Sigmoid colon (tissue), 7 donors: ENCODE results near the gene COBL. TPM values are rescaled to one million over a fixed set of nuclear protein-coding genes. Genes with fewer than 3 reads are reported as not detected.

ENCODE experiments used
- DNase-seq: peaks from one replicate; pipeline ENCODE4 v3.0.0-alpha.2; 2019
- H3K27ac ChIP-seq, 4 donors: fragments of 200-600 bp; sonication (generic); one replicate each; pipeline ENCODE4 v1.5.1; 2016 to 2019; ENCODE audit warnings: mild to moderate bottlenecking in 1 of 4
- H3K27me3 ChIP-seq, 3 donors: fragments of 200-600 bp; sonication (generic); one replicate each; pipeline ENCODE4 v1.5.1; 2019; ENCODE audit warnings: mild to moderate bottlenecking in 1 of 3
- H3K36me3 ChIP-seq, 4 donors: fragments of 200-600 bp; sonication (generic); one replicate each; pipeline ENCODE4 v1.5.1; 2016 to 2019
- H3K4me1 ChIP-seq, 4 donors: fragments of 200-600 bp; sonication (generic); one replicate each; pipeline ENCODE4 v1.5.1; 2017 to 2019
- H3K4me3 ChIP-seq, 4 donors: fragments of 200-600 bp; sonication (generic); one replicate each; pipeline ENCODE4 v1.5.1; 2017 to 2019; ENCODE audit warnings: mild to moderate bottlenecking in 2 of 4, moderate library complexity in 1 of 4
- H3K9me3 ChIP-seq, 4 donors: fragments of 200-600 bp in 3 of 4; sonication (generic) in 3 of 4; one replicate each; pipeline versions ENCODE4 v1.5.1 to v1.6.1; 2013 to 2019
- EP300 ChIP-seq, 4 donors: sonication (generic); formaldehyde crosslinking; IDR thresholded peaks; one replicate each; pipeline ENCODE4 v1.6.1; 2017; ENCODE audit warnings: antibody characterized with exemption in 4 of 4
- POLR2A ChIP-seq, 2 donors: fragments of 450-650 bp; IDR thresholded peaks; one replicate each; pipeline ENCODE4 v1.6.1; 2016; ENCODE audit warnings: antibody characterized with exemption in 2 of 2, mild to moderate bottlenecking in 2 of 2, moderate library complexity in 2 of 2
- POLR2AphosphoS5 ChIP-seq, 4 donors: sonication (generic); formaldehyde crosslinking; IDR thresholded peaks; one replicate each; pipeline ENCODE4 v1.6.1; 2017; ENCODE audit warnings: antibody characterized with exemption in 4 of 4
- WGBS, 2 donors: extraction: QIAGEN DNeasy Blood & Tissue Kit; methylation state at CpG; one replicate each; pipeline ENCODE4 v1.1.7; 2013; 5-methylcytosine and 5-hydroxymethylcytosine counted together
- intact Hi-C: fragments of 100-400 bp; cut with DNase I; formaldehyde crosslinking; loops from one replicate; pipeline ENCODE4 v1.15.1; 2023
- polyA plus RNA-seq, 3 donors: library from polyadenylated mRNA; stranded (reverse); fragments of 200-250 nt; gene quantifications; one replicate each; pipeline ENCODE4 v1.2.3, GENCODE V29; 2013
- total RNA-seq, 4 donors: library from RNA; depleted of rRNA; stranded (reverse); fragments of >200 nt; gene quantifications; one replicate each; pipeline ENCODE4 v1.1.0, GENCODE V29; 2016
- TF ChIP-seq, protein P1 (sequence below), 4 experiments: fragments of 450-650 bp in 3 of 4; fragments of 200-600 bp in 1 of 4; IDR thresholded peaks; one replicate each; pipeline ENCODE4 v1.5.1; 2016 to 2019; ENCODE audit warnings: antibody characterized with exemption in 4 of 4, mild to moderate bottlenecking in 3 of 4, moderate library complexity in 2 of 4
- donor health status: healthy with polysubstance abuse.
- donor health status: Bipolar disorder and iron deficiency.
- donor health status: healthy.

Gene COBL
- 1 to 10 TPM; 3.0 to 10.0 (median 6.1) TPM for total RNA-seq
- 10 to 100 TPM; 12.6 to 27.6 (median 27.3) TPM for polyA plus RNA-seq

GRCh38 chr7:51316666-51317581 lies at the start of gene COBL:
COBL (minus strand) TSS chr7:51316809; CDS start chr7:51316633, 176 bp downstream.
- peak; percentile 65 for DNase-seq
- Histone ChIP-seq H3K36me3 (no peaks in the 10 kb centered on the region), H3K4me3 (peak within 1 kb of the TSS; percentile 34 to 60 (median 52)), H3K4me1 (peaks cover 0 to 21% (median 17%) of the 10 kb centered on the region in 4 donors), H3K9me3 (no peaks in the 10 kb centered on the region), H3K27ac (peak within 1 kb of the TSS; percentile 56 to 82 (median 68)), H3K27me3 (peaks cover 3 to 29% (median 21%) of the 10 kb centered on the region in 3 donors)
- 4 to 7% methylated on average over 94 of the region's 94 CpGs for WGBS, 2 donors
- TF ChIP-seq EP300 (IDR thresholded peaks at IDR 0.05) (no peak), POLR2AphosphoS5 (IDR thresholded peaks at IDR 0.05) (no peak), POLR2A (IDR thresholded peaks at IDR 0.05) (no peak)
- TF ChIP-seq, protein P1, sequence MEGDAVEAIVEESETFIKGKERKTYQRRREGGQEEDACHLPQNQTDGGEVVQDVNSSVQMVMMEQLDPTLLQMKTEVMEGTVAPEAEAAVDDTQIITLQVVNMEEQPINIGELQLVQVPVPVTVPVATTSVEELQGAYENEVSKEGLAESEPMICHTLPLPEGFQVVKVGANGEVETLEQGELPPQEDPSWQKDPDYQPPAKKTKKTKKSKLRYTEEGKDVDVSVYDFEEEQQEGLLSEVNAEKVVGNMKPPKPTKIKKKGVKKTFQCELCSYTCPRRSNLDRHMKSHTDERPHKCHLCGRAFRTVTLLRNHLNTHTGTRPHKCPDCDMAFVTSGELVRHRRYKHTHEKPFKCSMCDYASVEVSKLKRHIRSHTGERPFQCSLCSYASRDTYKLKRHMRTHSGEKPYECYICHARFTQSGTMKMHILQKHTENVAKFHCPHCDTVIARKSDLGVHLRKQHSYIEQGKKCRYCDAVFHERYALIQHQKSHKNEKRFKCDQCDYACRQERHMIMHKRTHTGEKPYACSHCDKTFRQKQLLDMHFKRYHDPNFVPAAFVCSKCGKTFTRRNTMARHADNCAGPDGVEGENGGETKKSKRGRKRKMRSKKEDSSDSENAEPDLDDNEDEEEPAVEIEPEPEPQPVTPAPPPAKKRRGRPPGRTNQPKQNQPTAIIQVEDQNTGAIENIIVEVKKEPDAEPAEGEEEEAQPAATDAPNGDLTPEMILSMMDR (IDR thresholded peaks at IDR 0.05), result no peak
- intact Hi-C loops, result no loop called here

DNA sequence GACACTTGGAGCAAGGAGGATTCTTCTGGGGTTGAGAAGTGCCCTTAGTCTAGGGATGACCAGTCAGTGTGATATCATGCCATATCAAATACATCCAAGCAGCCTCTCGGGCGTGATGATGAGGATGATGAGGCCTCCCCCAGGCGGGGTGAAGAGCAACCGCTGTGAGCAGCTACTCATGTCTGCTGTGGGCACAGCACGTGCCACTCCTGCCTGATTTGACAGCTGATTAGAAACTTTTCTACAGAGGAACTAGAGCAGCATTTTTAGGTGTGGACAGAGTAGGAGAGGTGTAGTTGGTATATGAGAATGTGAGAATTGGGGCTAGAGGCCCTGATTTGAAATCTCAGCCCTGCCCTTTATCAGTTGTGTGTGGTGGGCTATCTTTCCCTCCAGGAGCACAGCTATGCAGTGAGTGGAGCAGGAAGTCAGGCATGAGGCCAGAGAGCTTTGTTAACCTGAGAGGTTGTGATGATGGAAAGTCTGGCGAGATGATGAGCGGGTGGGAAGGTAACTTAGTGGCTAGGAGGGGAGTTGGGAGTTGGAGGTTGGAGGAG lies 49.6 kb upstream of the COBL start:
- 82 to 92% methylated on average over 7 of the region's 7 CpGs for WGBS, 2 donors
- H3K9me3 ChIP-seq, result no peaks in the 10 kb centered on the region
- H3K36me3 ChIP-seq, result no peaks in the 10 kb centered on the region
- TF ChIP-seq EP300 (IDR thresholded peaks at IDR 0.05) (no peak), POLR2AphosphoS5 (IDR thresholded peaks at IDR 0.05) (no peak), POLR2A (IDR thresholded peaks at IDR 0.05) (no peak)
- TF ChIP-seq, protein P1 (IDR thresholded peaks at IDR 0.05), result no peak
- no peak for DNase-seq
- no peaks in the 10 kb centered on the region for H3K27me3 ChIP-seq
- no peak overlapping the region for H3K27ac ChIP-seq
- no peaks in the 10 kb centered on the region for H3K4me1 ChIP-seq
- intact Hi-C loops, result loop anchor here (10.0 kb wide), 1 partner anchor 1271 kb away; the partner anchor contains the start of gene ZPBP
- H3K4me3 ChIP-seq, result no peak overlapping the region

- 85 to 89% methylated on average over 6 of the region's 6 CpGs for WGBS, 2 donors
These were observed 41.2 kb upstream of the COBL start for GRCh38 chr7:51357821-51358220.

DNA sequence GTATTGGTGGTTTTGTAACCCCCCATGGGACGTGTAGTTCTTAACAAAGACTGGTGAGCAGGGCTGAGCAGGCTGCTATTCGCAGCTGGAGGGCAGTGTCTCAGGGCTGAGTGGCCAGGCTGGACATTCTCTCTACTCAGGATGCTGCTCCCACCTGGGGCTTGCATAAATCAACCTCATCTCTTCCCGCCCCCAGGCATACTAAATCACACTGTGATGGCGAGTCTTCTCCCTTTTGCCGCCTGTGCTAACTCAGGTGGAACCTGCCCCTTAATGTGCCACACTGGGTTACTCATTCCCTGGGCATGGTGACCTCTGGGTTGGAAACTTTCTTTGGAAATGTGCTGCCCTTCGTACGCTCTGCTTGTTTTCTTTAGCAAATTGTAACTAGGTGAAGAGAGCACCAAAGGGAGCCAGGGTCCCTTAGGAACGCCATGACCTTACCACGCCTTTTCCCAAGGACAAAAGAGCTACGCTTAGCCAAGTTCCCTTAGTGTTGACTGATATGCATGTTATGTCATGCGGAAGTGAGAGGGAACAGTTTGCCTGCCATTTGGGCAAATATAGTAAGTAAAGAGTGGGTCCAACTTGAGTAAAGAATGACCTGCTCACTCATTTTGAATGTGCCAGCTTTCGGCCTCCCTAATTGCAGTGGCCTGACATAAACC lies 40.4 kb upstream of the COBL start:
- H3K4me1 ChIP-seq, result no peaks in the 10 kb centered on the region
- intact Hi-C loops, result no loop called here
- H3K27me3 ChIP-seq, result no peaks in the 10 kb centered on the region
- H3K9me3 ChIP-seq, result no peaks in the 10 kb centered on the region
- no peaks in the 10 kb centered on the region for H3K36me3 ChIP-seq
- TF ChIP-seq POLR2A (IDR thresholded peaks at IDR 0.05) (no peak), POLR2AphosphoS5 (IDR thresholded peaks at IDR 0.05) (no peak), EP300 (IDR thresholded peaks at IDR 0.05) (no peak)
- TF ChIP-seq, protein P1 (IDR thresholded peaks at IDR 0.05), result no peak
- 82 to 91% methylated on average over 12 of the region's 12 CpGs for WGBS, 2 donors
- H3K27ac ChIP-seq, result no peak overlapping the region
- H3K4me3 ChIP-seq, result no peak overlapping the region
- DNase-seq, result no peak

More at GRCh38 chr7:51357821-51358220, 41.2 kb upstream of the COBL start:
- Histone ChIP-seq H3K27me3 (no peaks in the 10 kb centered on the region), H3K9me3 (no peaks in the 10 kb centered on the region), H3K4me3 (no peak overlapping the region), H3K4me1 (no peaks in the 10 kb centered on the region), H3K27ac (no peak overlapping the region), H3K36me3 (no peaks in the 10 kb centered on the region)
- intact Hi-C loops, result no loop called here
- TF ChIP-seq EP300 (IDR thresholded peaks at IDR 0.05) (no peak), POLR2A (IDR thresholded peaks at IDR 0.05) (no peak), POLR2AphosphoS5 (IDR thresholded peaks at IDR 0.05) (no peak)
- TF ChIP-seq, protein P1 (IDR thresholded peaks at IDR 0.05), result no peak
- DNase-seq, result no peak
